ENCODE results near the gene LRMDA. TPM values are rescaled to one million over a fixed set of nuclear protein-coding genes. Genes with fewer than 3 reads are reported as not detected.

LRMDA gene
- total RNA-seq, 1 experiment from 2014 or later: not detected

DNA sequence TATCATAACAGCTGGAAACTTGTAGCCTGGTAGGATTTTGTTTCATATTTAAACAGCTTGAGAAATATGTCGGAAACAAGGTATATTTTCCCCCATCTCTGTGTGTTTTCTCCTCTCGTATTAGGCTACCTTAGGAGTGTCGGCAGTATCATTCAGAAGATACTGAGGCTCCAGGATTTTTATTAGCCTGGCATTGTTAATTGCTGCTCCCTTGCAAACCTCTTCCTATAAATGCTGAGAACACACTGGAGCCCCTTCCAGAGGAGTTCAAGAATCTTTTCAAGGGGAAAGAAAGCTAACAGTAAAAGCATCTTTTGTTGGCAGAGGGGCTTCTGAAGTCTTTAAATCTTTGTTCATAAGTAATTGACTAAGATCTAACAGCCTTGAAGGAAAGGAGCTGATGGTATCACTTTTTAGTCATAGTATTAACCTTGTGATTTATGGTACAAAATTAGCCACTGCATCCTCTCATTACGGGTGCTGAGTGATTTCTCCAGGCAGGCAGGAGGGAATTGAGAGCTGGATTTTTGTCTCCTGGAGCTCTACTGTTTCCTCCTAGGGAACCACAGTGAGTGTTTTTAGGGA is 998.7 kb downstream of the LRMDA start:
- no peaks in the 10 kb centered on the region for H3K36me3 ChIP-seq (ENCODE audit: insufficient read depth, low read length, poor library complexity, severe bottlenecking)
- no peaks in the 10 kb centered on the region for H3K9me3 ChIP-seq (ENCODE audit: low read depth, low read length, poor library complexity, severe bottlenecking)
- POLR2A ChIA-PET (ENCODE audit: low non-redundant PET): no interaction called here
- TF ChIP-seq, protein P1, sequence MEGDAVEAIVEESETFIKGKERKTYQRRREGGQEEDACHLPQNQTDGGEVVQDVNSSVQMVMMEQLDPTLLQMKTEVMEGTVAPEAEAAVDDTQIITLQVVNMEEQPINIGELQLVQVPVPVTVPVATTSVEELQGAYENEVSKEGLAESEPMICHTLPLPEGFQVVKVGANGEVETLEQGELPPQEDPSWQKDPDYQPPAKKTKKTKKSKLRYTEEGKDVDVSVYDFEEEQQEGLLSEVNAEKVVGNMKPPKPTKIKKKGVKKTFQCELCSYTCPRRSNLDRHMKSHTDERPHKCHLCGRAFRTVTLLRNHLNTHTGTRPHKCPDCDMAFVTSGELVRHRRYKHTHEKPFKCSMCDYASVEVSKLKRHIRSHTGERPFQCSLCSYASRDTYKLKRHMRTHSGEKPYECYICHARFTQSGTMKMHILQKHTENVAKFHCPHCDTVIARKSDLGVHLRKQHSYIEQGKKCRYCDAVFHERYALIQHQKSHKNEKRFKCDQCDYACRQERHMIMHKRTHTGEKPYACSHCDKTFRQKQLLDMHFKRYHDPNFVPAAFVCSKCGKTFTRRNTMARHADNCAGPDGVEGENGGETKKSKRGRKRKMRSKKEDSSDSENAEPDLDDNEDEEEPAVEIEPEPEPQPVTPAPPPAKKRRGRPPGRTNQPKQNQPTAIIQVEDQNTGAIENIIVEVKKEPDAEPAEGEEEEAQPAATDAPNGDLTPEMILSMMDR (conservative IDR thresholded peaks at IDR 0.05; ENCODE audit: low read depth, low read length): no peak
- H3K27ac ChIP-seq (ENCODE audit: low read depth, low read length, poor library complexity, severe bottlenecking): no peak overlapping the region
- intact Hi-C loops (cut with micrococcal nuclease; ENCODE audit: unreplicated experiment): no loop called here
- H3K27me3 ChIP-seq (replicated peaks; ENCODE audit: insufficient read depth, low read depth, low read length, poor library complexity): no peaks in the 10 kb centered on the region
- no peak overlapping the region for H3K4me3 ChIP-seq (ENCODE audit: low read depth, low read length, poor library complexity, severe bottlenecking)
- CTCF ChIA-PET: no interaction called here
- no peaks in the 10 kb centered on the region for H3K4me1 ChIP-seq (ENCODE audit: insufficient read depth, low read length, poor library complexity, severe bottlenecking)
- BruUV-seq (replicated peaks): no TSS peak
- no peak for DNase-seq (ENCODE audit: low spot score)

DNA sequence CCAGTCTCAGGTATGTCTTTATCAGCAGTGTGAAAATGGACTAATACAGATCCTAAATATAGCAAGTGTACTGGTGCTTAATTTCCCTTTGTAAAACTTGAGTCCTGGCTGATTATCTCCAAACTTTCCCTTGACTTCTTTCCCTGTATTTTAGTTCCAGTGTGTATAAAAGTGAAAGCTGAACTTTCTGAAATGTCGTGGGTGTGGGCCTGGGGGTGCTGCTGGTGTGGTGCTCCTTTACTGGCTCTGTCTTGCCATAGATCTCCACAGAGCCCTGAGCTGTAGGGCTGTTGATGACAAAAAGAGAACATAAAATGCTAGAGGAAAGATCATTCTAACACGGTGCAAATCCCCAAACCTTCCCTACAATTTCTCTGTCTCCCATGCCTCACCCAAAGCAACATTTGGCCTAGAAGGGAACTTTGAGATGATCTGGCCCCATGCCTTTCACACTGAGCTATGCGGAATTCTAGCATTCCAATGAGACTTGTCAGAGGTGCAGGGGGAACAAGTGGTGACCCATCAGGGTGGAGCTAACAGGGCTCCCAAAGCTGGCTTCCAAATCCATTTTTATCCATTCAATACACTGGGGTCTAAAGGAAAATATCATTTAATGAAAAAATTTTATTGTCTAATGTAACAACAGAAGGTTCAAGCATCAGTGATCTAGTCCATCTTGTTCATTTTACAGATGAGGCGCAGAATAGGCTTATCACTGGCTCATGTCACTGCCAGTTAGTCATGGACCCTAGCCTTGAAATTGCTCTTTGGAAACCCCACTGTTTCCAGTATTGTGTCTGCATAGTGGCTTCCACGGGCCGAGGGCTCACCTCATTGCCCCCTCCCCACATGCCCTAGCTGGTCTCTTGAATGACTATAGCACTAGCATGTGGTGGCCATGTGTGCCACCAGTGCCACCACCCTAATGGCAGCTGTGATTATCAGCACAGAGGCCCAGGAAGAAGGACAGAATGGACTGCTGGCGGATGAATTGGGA is 1000.9 kb downstream of the LRMDA start:
- H3K4me3 ChIP-seq (ENCODE audit: low read depth, low read length, poor library complexity, severe bottlenecking): no peak overlapping the region
- BruUV-seq (replicated peaks): no TSS peak
- CTCF ChIA-PET: no interaction called here
- H3K27me3 ChIP-seq (replicated peaks; ENCODE audit: insufficient read depth, low read depth, low read length, poor library complexity): no peaks in the 10 kb centered on the region
- H3K4me1 ChIP-seq (ENCODE audit: insufficient read depth, low read length, poor library complexity, severe bottlenecking): no peaks in the 10 kb centered on the region
- intact Hi-C loops (cut with micrococcal nuclease; ENCODE audit: unreplicated experiment): no loop called here
- H3K36me3 ChIP-seq (ENCODE audit: insufficient read depth, low read length, poor library complexity, severe bottlenecking): no peaks in the 10 kb centered on the region
- no peak for TF ChIP-seq EZH2 (IDR thresholded peaks at IDR 0.05; ENCODE audit: borderline replicate concordance, low read depth, low read length, poor library complexity, severe bottlenecking)
- TF ChIP-seq, protein P1 (conservative IDR thresholded peaks at IDR 0.05; ENCODE audit: low read depth, low read length): no peak
- H3K27ac ChIP-seq (ENCODE audit: low read depth, low read length, poor library complexity, severe bottlenecking): no peak overlapping the region
- DNase-seq (ENCODE audit: low spot score): no peak
- POLR2A ChIA-PET (ENCODE audit: low non-redundant PET): no interaction called here
- no peaks in the 10 kb centered on the region for H3K9me3 ChIP-seq (ENCODE audit: low read depth, low read length, poor library complexity, severe bottlenecking)

DNA sequence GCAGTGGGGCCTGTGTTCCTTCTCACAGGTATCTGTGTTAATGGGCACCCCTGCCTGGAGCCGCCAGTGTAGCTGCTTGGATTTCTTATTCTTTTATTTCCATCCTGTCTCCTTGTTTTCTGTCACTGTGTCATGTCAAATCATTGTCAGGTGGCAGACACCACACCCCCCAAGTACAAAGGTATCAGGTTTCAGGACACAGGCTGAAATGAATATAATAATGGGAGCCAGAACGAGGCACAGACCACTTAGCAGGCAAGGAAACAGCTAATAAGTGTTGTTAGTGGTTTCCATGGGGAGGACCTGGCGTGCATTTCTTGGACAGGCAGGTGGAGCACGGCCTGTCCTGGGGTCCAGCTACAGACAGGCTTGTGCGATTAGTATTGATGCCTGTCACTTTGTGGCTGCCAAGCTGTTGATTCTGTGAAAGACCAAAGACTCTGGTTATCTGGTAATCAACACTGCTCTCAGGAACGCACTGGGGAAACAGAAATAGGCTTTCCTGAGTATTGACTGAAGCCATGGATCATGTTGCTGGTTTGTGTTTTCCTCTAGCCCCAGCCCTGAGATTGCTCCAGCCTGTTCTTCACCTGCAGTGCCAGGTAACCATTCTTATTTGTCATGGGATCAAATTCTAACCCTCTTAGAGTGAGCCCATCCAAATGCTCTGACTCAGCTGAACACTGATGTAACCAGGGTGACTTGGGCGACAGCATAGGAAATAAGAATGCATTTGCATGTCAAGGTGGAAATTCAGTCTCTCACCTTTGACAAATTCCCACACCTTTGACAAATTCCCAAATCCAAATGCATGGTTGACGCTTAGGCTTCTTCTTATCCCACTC is 1002.0 kb downstream of the LRMDA start:
- ChIA-PET CTCF (no interaction called here), POLR2A (ENCODE audit: low non-redundant PET) (no interaction called here)
- Histone ChIP-seq H3K4me1 (ENCODE audit: insufficient read depth, low read length, poor library complexity, severe bottlenecking) (no peaks in the 10 kb centered on the region), H3K4me3 (ENCODE audit: low read depth, low read length, poor library complexity, severe bottlenecking) (no peak overlapping the region), H3K27me3 (replicated peaks; ENCODE audit: insufficient read depth, low read depth, low read length, poor library complexity) (no peaks in the 10 kb centered on the region), H3K36me3 (ENCODE audit: insufficient read depth, low read length, poor library complexity, severe bottlenecking) (no peaks in the 10 kb centered on the region), H3K27ac (ENCODE audit: low read depth, low read length, poor library complexity, severe bottlenecking) (no peak overlapping the region), H3K9me3 (ENCODE audit: low read depth, low read length, poor library complexity, severe bottlenecking) (no peaks in the 10 kb centered on the region)
- no peak for DNase-seq (ENCODE audit: low spot score)
- TF ChIP-seq EZH2 (IDR thresholded peaks at IDR 0.05; ENCODE audit: borderline replicate concordance, low read depth, low read length, poor library complexity, severe bottlenecking): no peak
- TF ChIP-seq, protein P1 (conservative IDR thresholded peaks at IDR 0.05; ENCODE audit: low read depth, low read length): no peak
- no TSS peak for BruUV-seq (replicated peaks)
- intact Hi-C loops (cut with micrococcal nuclease; ENCODE audit: unreplicated experiment): no loop called here
